IPS-15b (cell line): ENCODE results near the gene ARID5A.
"Not testable (repeated sequence)": the region's sequence is repeated elsewhere in the genome, so short reads cannot be mapped to it uniquely, and the experiment has no call there.

ENCODE experiments used
- H3K27me3 ChIP-seq: one replicate; pipeline ENCODE4 v1.6.1; 2013; ENCODE audit warnings: low read length; ENCODE audit not compliant: control insufficient read depth, insufficient read depth
- H3K36me3 ChIP-seq: one replicate; pipeline ENCODE4 v1.6.1; 2013; ENCODE audit warnings: low read length; ENCODE audit not compliant: control insufficient read depth, insufficient read depth
- H3K4me1 ChIP-seq: one replicate; pipeline ENCODE4 v1.6.1; 2013; ENCODE audit warnings: mild to moderate bottlenecking, low read length; ENCODE audit not compliant: control insufficient read depth, insufficient read depth
- H3K4me3 ChIP-seq: one replicate; pipeline ENCODE4 v1.5.1; 2013; ENCODE audit warnings: low read depth, low read length
- H3K9ac ChIP-seq: one replicate; pipeline ENCODE4 v1.6.1; 2013; ENCODE audit warnings: low read depth, mild to moderate bottlenecking, low read length
- H3K9me3 ChIP-seq: one replicate; pipeline ENCODE4 v1.6.1; 2013; ENCODE audit warnings: mild to moderate bottlenecking, low read length; ENCODE audit not compliant: control insufficient read depth, insufficient read depth

The ARID5A gene

GRCh38 chr2:96557421-96557820 is 20.9 kb downstream of the ARID5A start:
- H3K4me1 ChIP-seq, H3K4me3 ChIP-seq, H3K9me3 ChIP-seq: not testable (repeated sequence)

GRCh38 chr2:96558061-96558460 is 21.5 kb downstream of the ARID5A start:
- H3K4me1 ChIP-seq: peaks cover 2% of the 10 kb centered on the region

More at GRCh38 chr2:96557421-96557820, 20.9 kb downstream of the ARID5A start:
- not testable (repeated sequence) for H3K27me3 ChIP-seq, H3K36me3 ChIP-seq, H3K9ac ChIP-seq

GRCh38 chr2:96558485-96558884 is 21.9 kb downstream of the ARID5A start:
- Histone ChIP-seq H3K9ac (no peak overlapping the region), H3K27me3 (no peaks in the 10 kb centered on the region), H3K36me3 (no peaks in the 10 kb centered on the region), H3K4me3 (no peak overlapping the region), H3K4me1 (peaks cover 2% of the 10 kb centered on the region), H3K9me3 (no peaks in the 10 kb centered on the region)

More at GRCh38 chr2:96558061-96558460, 21.5 kb downstream of the ARID5A start:
- Histone ChIP-seq H3K4me3 (no peak overlapping the region), H3K36me3 (no peaks in the 10 kb centered on the region), H3K9ac (no peak overlapping the region), H3K9me3 (no peaks in the 10 kb centered on the region), H3K27me3 (no peaks in the 10 kb centered on the region)

- no peaks in the 10 kb centered on the region for H3K36me3 ChIP-seq
- H3K9me3 ChIP-seq: no peaks in the 10 kb centered on the region
- H3K27me3 ChIP-seq: no peaks in the 10 kb centered on the region
- no peak overlapping the region for H3K4me3 ChIP-seq
- H3K4me1 ChIP-seq: no peaks in the 10 kb centered on the region
- H3K9ac ChIP-seq: no peak overlapping the region
These were observed 27.5 kb downstream of the ARID5A start for GRCh38 chr2:96564026-96564425.

GRCh38 chr2:96564563-96564962 is 28.0 kb downstream of the ARID5A start:
- H3K36me3 ChIP-seq: no peaks in the 10 kb centered on the region
- H3K9ac ChIP-seq: no peak overlapping the region
- no peaks in the 10 kb centered on the region for H3K4me1 ChIP-seq
- no peak overlapping the region for H3K4me3 ChIP-seq
- no peaks in the 10 kb centered on the region for H3K27me3 ChIP-seq
- no peaks in the 10 kb centered on the region for H3K9me3 ChIP-seq

- Histone ChIP-seq H3K9ac (no peak overlapping the region), H3K4me3 (no peak overlapping the region), H3K9me3 (no peaks in the 10 kb centered on the region), H3K4me1 (no peaks in the 10 kb centered on the region), H3K36me3 (no peaks in the 10 kb centered on the region), H3K27me3 (no peaks in the 10 kb centered on the region)
These were observed 28.6 kb downstream of the ARID5A start for GRCh38 chr2:96565111-96565510.

- Histone ChIP-seq H3K9me3 (no peaks in the 10 kb centered on the region), H3K27me3 (no peaks in the 10 kb centered on the region), H3K36me3 (no peaks in the 10 kb centered on the region), H3K4me3 (no peak overlapping the region), H3K9ac (no peak overlapping the region), H3K4me1 (no peaks in the 10 kb centered on the region)
These were observed 31.5 kb downstream of the ARID5A start for GRCh38 chr2:96568094-96568493.

- H3K4me3 ChIP-seq: no peak overlapping the region
- H3K9ac ChIP-seq: no peak overlapping the region
- H3K27me3 ChIP-seq: no peaks in the 10 kb centered on the region
- no peaks in the 10 kb centered on the region for H3K4me1 ChIP-seq
- H3K36me3 ChIP-seq: no peaks in the 10 kb centered on the region
- H3K9me3 ChIP-seq: no peaks in the 10 kb centered on the region
These were observed 37.8 kb downstream of the ARID5A start for GRCh38 chr2:96574364-96574763.

GRCh38 chr2:96575785-96576456 is 39.4 kb downstream of the ARID5A start:
- H3K4me3 ChIP-seq: no peak overlapping the region
- H3K4me1 ChIP-seq: no peaks in the 10 kb centered on the region
- H3K9ac ChIP-seq: no peak overlapping the region

GRCh38 chr2:96577501-96577900 is 40.9 kb downstream of the ARID5A start:
- H3K36me3 ChIP-seq: no peaks in the 10 kb centered on the region
- no peak overlapping the region for H3K4me3 ChIP-seq

More at GRCh38 chr2:96575785-96576456, 39.4 kb downstream of the ARID5A start:
- Histone ChIP-seq H3K27me3 (no peaks in the 10 kb centered on the region), H3K36me3 (no peaks in the 10 kb centered on the region), H3K9me3 (no peaks in the 10 kb centered on the region)

GRCh38 chr2:96578731-96579130 is 42.2 kb downstream of the ARID5A start:
- Histone ChIP-seq H3K36me3 (no peaks in the 10 kb centered on the region), H3K9me3 (no peaks in the 10 kb centered on the region), H3K9ac (no peak overlapping the region), H3K27me3 (no peaks in the 10 kb centered on the region), H3K4me3 (no peak overlapping the region), H3K4me1 (no peaks in the 10 kb centered on the region)

More at GRCh38 chr2:96577501-96577900, 40.9 kb downstream of the ARID5A start:
- H3K9me3 ChIP-seq: no peaks in the 10 kb centered on the region
- H3K4me1 ChIP-seq: no peaks in the 10 kb centered on the region
- no peaks in the 10 kb centered on the region for H3K27me3 ChIP-seq
- no peak overlapping the region for H3K9ac ChIP-seq

GRCh38 chr2:96579422-96579821 is 42.9 kb downstream of the ARID5A start:
- no peaks in the 10 kb centered on the region for H3K9me3 ChIP-seq
- no peak overlapping the region for H3K9ac ChIP-seq
- no peak overlapping the region for H3K4me3 ChIP-seq
- no peaks in the 10 kb centered on the region for H3K36me3 ChIP-seq
- H3K4me1 ChIP-seq: no peaks in the 10 kb centered on the region
- H3K27me3 ChIP-seq: no peaks in the 10 kb centered on the region
